Neural progenitor cell (in vitro differentiated cells): ENCODE measurements around the gene IRS2.

ENCODE experiments used
- CTCF ChIP-seq: fragments of 200-600 bp; sonication (generic); IDR thresholded peaks from 2 replicates; pipeline ENCODE4 v1.5.1; 2017; ENCODE audit warnings: antibody characterized with exemption, mild to moderate bottlenecking
- EZH2 ChIP-seq: fragments of 200-600 bp; sonication (generic); IDR thresholded peaks from 2 replicates; pipeline ENCODE4 v1.6.1; 2017; ENCODE audit warnings: antibody characterized with exemption, mild to moderate bottlenecking, moderate library complexity

GRCh38 chr13:109770436-109770835, 15.9 kb downstream of the IRS2 start:
- TF ChIP-seq CTCF (no peak), EZH2 (no peak)
